HG03139 (cell line): ENCODE data around the gene KCNA2.

Experiments used
- ATAC-seq: cut with Tn5 transposase; IDR thresholded peaks from one replicate; pipeline ENCODE4 v1.9.1; 2021; ENCODE audit not compliant: unreplicated experiment

Gene KCNA2

DNA sequence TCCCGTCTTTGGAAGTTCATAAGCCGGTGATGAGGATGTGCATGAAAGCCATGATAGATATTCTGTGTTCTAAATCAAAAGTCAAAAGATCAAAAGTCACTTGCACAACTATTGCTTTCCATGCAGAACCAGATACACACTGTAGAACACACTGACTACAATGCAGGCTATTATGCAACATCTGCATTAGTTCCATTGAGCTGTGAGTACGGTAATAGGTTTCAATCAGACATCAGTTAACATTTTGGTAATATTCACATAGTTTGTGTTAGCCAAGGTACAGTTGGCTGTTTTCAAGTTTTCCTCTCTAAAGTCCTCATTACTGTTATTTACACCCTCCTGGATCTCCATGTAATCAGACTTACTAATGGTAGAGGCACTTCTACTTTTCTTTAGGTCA lies 3.1 kb downstream of the KCNA2 start:
- ATAC-seq = no peak

DNA sequence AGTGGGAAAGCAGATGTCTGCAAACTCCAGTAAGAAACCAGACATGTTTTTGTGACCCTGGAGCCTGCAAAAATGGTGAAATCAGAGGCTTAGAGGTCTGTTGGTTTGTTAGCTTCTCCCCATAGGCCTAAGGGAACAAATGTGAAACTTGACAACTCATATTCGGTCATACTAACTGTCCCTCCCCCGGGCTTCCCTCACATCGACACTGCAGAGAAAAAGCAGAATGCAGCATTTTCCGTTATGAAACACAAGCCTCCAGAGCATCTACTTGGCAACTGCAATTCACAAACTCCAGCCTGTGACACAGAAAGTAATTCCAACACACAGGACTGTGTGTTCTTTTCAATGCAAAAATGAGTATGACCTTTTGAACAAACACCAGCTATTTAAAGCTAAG lies 3.7 kb downstream of the KCNA2 start:
- ATAC-seq = no peak

DNA sequence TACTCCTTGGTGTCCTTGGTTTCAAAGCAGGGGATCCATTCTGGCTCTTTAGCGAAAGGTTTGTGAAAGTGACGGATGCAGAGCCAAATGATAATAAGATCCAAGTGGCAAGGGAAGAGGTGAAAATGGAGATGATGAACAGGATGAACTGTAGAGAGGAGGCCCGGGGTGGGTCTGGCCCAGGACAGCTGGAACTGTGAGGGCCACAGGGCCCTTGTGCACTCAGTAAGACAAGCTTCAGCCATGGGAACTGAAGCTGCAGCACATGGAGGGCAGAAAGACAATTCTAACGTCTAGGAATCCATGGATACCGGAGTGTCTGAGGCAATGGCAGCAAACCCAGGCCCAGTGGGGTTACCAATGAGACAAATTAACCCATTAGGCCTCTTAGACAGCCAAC lies 4.8 kb downstream of the KCNA2 start:
- no peak for ATAC-seq

DNA sequence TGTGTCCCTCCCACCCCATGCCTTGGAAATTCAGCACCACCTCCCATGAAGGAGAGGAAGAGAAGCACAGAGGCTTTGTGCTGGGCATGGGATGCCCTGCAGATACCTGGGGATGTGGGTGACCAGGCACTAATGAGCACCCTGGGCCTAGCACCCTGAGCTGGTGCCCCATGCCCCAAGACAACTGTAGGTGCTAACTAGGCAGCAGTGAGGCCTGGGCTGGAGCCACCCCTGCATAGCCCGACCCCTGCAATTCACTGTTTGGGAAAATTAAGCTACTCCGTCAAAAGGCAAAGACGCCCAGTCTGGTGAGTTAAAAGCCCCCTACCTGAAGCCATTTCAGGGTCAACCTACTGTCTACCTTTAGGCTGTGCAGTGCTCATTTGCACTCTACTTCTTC lies 5.4 kb downstream of the KCNA2 start:
- ATAC-seq = no peak

DNA sequence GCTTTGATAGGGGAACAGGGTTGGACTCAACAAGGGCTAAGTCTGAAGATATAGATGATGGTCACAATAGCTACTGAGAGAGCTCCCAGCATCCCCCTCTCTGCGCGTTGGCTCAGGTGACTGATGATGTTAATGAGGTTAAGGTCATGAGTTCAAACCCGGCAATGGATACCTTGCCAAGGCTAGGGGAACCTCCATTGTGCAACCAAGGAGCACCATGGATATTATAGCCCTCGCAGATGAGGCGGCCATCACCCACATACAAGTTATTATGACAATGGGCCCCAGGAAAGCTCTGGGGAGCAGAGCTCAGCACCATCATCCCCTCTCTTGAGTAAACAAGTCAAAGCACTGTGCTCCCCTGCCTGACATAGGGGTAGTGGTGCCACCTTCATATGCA lies 8.2 kb downstream of the KCNA2 start:
- ATAC-seq = no peak

DNA sequence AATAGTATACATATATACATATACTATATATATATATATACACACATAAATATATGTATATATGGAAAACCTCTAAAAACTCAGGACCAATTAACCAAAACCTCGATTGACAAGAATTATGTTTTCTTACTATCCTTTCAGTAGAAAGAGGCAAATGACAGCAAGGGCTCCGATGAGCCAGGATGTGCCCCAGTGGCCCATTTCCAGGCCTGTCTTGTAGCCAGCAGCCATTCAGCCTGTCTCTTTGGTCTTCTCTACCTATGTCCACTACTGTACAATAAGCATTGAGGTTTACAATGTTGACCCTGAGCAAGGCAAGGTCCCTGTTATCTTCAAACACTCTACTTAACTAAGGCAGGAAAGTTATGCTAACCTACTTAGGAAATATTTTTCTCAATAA lies 9.8 kb downstream of the KCNA2 start:
- no peak for ATAC-seq

DNA sequence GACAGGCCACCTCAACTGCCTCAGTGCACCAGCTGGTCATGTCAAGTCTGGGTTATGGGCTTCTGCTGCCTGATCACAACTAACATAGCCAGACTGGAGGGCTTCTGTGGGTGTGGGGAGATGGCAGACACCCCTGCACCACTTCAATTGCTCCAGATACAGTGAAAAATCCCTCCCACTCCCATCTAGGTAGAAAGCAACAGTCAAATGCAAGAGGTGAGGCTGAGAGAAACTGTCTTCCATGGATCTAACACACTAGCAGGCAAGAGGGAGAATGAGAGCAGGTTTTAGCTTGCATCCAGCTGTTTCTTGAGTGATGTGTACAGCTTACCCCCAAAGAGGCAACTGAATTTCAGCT lies 10.8 kb downstream of the KCNA2 start:
- ATAC-seq = no peak

DNA sequence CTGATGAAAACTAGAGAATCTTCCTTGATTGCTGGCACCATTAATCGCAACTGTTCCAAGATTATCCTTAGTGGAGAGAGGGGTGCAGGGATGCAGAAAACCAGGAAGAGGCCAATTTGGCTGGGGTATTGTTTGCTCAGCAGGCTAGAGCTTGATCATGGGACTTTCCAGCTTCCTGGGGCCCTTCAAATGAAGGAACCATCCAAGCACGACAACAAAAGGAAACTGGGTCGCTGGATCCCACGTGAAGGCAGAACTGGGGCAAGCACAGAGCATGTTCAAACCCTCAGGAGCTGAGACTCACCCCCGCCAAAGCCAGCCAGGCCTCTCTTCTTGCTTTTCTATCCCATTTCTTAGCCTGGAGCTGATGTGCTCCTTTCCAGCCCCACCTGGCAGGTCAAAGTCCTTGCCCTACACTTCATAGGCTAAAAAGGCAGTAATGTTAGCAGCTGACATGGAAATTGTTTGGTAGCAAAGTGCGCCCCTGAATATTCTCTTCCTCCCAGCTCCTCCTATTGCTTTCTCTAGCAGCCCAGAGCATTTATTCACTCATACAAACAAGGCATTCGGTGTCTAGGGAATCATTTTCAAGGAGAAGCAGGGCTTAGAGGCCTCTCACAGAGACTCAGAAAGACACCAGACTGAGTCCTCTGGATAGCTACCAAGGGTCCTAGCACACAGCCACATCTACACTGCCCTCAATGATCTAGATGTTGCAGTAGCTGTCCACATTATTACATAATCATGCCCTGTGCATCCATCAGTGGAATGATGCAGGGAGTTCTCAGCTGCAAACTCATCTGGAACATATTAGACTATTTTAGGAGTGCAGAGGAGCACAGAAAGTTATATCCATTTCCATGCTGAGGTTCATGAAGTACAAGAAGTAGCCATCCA lies 11.5 kb downstream of the KCNA2 start:
- no peak for ATAC-seq

DNA sequence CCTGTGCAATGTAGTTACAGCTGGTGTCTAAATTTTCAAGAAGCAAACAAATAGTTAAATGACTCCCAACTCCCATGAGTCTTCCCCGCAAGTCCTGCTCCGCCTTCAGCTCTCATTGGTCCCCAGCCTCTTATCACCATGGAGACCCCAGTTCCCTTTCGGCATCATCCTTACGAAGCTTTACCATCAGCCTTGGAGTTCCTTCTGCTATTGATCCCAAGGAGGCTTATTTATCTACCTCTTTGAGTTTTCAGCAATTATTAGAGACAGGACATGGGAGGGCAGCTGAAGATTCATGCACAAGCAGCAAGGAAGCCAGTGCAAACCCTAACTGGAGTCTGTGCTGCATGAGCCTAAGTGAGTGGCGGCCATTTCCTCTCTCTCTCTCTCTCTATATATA lies 12.3 kb downstream of the KCNA2 start:
- no peak for ATAC-seq

DNA sequence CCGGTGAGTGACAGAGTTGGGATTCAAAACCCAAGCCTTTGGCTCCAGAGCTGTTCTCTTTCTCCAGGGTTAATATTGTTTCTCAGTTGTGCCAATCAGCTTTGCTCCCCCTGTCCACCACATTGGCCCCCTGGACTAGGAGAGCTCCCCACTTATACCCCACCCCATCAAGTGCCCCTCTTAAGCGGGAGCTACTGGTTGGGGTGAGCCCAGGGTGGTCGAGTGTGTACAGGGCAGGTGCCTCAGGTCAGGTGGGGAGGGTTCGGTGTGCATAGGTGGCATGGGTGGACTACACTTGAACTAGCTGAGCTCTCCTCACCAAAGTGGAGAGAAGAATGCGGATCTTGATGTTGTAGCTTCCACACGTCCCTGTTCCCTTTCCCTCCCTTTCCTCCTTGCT lies 14.2 kb downstream of the KCNA2 start:
- no peak for ATAC-seq

DNA sequence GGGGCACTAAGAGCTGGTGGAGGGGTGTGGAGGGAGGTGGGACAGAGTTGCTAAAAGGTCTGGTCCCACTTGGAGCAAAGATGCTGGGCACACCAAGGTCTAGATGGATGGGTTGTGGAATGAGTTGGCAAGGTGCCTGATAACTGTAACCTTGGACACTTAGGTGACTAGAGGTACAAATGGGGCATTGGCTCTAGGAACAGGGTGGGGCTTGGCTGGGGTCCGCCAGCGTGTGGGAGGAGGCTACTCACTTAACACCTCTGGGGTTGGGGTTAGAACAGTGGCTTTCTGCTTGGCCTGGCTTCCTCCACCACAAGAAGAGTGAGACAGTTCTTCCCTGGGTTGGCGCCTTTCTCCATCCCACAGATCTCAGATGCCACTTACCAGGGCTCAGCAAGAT lies 17.2 kb downstream of the KCNA2 start:
- ATAC-seq = no peak

DNA sequence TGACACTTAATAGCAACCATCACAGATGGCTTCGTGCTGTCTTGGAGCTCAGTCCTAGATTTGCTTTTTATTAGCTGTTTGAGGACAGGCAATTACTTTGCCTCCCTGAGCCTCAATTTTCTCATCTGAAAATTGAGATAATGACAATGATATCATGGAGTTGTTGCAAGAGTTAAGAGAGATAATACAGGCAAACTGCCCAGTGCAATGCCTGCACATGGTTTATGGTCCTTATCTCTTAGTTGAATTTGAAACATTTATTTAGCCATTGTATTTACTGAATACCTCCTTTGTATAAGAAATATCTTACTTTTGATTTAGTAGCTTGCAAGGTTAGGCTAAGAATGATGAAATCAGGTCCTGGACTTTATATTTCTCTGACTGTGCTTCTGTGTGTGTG lies 17.7 kb downstream of the KCNA2 start:
- no peak for ATAC-seq

DNA sequence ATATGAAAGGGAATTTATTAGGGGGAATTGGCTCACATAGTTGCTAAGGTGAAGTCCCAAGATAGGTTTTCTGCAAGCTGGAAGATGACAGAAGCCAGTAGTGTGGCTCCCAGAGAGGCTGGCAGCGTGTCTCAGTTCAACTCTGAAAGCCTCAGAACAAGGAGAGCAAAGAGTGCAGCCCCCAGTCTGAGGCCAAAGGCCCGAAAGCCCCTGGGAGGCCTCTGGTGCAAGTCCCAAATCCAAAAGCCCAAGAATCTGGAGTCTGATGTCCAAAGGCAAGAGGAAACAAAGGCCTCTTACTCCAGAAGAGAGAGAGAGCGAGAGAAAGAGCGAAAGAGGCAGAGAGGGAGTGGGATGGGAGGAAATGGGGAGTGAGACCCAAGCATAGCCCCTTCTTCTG lies 18.3 kb downstream of the KCNA2 start:
- no peak for ATAC-seq

DNA sequence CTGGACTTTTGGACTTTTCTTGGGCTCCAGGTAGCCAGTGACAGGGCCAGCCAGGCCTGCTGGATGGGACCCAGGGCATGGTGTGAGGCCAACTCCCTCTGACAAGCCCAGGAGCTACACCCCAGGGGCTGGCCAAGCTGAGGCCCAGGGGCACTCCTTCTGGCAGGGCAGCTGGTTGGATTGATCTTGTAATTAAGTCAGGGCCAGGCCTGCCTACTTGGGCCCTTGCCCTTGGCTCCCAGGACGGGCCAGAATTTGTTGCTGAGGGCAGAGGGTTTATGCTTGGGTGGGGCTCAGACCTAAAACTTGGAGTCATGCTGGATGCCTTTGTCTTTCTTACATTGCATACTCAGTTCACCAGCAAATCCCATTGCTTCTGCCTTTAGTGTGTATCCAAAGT lies 20.7 kb downstream of the KCNA2 start:
- ATAC-seq = no peak

DNA sequence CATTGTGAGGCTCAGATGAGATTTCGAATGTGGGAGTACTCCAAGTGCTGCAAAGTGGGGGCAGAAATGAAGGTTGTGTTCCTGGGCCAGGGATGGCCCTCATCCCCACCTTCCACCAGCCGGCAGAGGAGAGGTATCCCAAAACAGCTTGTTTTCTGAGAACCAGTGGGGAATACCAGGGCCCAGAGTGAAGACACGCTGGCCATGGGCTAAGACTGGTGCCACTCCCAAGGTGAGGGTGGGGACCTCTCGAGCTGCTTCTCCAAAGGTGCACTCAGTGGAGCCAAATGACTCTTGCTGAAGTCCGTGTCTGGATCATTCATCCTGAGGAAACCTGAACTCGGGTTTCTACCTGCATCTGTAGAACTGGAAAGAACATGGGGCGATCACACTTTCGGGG lies 22.1 kb downstream of the KCNA2 start:
- ATAC-seq = no peak

DNA sequence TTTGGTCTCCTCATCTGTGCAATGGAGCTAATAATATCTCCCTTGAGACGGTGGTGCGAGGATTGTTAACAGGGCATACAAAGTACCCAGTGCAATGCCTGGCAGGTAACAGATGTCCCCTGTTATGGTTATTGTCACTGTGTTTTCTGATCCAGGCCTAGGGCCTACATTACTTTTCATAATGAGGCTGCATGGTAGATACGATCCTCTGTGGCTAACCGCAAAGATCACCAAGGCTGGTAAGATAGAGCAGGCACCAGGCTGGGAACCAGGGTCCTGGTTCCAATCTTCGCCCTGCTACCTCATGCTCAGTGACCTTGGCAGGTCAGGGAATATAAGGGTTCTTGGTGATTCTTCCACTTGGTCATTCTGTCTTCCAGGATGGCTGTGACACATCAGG lies 22.7 kb downstream of the KCNA2 start:
- no peak for ATAC-seq

DNA sequence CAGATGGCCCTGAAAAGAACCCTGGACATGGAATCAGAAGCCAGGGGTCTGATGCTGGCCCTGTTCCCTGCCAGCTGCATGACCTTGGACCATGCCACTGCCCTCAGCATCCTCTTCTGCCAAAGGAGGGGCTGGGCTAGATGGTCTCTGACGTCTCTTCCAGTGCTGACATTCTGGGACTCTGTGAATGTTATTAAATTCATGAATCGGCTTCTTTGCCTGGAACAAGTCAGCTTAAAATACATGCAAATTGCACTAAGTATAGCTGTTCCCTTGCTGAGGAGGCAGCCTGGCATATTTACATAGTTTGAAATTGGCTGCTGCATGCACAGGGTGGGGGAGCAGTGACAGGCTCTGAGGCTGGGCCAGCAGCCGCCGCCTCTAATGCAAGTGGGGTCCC lies 23.8 kb downstream of the KCNA2 start:
- ATAC-seq = no peak

DNA sequence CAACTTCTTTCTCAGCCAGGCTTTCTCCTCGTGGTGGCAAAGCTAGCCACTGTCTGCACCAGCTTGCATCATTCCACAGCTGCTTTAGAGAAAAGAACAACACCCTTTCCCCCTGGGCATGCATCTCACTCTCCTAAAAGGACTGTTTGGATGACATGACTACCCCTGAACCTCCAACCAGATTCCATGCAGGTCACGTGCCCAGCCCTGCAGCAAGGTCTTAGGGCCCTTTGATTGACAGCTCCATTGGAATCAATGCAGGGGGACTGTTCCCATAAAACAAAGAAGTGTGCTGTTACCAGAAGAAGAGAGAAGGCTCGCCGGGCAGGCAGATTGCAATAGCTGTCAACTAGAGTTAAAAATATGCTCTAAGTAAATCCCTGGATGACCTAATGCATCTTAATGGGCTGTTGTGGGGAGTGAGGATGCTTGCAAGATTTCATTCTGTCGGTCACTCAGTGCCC lies 24.4 kb downstream of the KCNA2 start:
- ATAC-seq = no peak

DNA sequence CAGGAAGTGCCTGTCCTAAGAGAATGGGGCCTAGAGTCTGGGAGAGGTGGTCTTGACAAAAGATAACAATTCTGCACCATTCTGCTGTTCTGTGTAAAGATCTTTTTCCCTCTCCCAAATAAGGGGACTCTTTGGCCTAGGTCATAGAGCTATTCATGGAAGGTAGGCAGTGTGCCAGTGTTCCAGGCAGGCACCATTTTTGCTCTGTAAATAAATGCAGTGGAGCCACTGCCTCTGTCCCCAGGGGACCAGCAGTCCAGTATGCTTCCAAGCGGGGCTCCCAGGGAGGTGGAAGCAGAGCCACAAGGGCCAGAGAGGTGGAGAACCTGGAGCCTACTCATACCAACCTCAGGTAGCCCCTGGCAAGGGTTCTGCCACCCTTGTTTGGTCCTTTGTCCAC lies 25.9 kb downstream of the KCNA2 start:
- no peak for ATAC-seq

DNA sequence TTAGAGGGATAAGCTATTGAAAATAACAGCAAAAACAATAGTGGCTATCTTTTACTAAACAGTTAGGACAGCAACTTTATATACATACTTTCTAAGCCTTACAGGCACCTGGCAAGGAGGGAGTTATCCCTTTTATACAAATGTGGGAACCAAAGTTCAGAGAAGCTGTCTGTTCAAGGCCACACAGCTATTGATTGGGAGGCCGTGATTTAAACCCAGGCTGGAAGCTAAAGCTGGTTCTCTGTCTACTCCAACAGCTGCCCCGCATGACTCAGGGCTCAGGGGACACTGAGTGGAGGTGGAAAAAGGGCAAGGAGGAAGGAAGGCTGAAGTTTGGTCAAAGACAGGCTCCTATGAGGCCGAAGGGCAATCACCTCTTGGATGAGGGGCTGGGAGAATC lies 26.7 kb downstream of the KCNA2 start:
- no peak for ATAC-seq

DNA sequence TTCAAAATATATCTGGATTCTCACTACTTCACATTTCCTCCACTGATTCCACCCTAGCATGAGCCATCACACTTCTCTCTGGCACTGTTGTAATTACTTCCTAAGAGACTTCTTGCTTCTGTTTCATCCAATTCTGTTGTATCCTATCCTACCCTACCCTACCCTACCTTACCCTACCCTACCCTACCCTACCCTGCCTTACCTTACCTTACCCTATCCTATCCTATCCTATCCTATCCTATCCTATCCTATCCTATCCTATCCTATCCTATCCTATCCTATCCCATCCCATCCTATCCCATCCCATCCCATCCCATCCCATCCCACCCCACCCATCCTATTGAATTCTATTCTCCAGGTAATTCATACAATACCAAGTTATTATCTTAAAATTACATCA lies 29.7 kb downstream of the KCNA2 start:
- no peak for ATAC-seq

DNA sequence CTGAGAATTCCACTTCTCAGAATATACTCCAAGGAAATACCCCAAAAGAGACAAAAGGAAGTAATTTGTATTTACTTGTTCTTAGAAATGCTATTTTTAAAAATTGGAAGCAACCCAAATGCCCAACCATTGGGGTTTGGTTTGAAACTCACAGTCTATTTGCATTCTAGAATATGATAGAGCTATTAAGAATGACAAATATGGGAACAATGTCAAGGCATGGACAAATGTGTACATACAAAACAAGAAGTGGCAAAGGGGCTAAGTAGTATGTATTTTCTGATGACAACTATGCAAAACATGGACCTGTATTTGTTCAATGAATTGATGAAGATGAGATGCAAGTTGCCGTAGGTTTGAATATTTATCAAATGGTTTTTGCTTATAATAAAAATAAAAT lies 32.8 kb downstream of the KCNA2 start:
- ATAC-seq = no peak

DNA sequence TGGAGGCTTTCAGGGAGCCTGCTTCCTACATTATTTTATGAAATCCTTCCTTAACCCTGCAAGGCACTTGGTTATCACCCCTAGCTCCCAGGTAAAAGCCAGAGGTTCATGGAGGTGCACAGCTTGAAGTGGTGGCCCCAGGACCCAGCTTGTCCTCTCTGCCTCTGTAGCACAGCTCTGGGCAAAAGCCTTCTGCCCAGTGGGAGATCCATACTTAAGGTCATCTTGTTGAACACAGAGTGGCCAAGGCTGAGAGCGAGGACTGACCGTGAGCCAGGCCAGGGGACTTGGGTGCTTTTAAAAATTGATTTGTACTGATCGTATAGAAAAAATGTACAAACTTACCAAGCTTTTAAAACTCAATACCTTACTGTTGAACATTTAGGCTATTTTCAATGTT lies 33.4 kb downstream of the KCNA2 start:
- no peak for ATAC-seq
